CD4-positive, alpha-beta T cell treated with Interleukin-6 for 4 hours (primary cell): Measurements from ENCODE around the gene SYN1.
A peak's percentile ranks its signal among the peaks of the same experiment; 100 is the strongest.
"Not testable (repeated sequence)": the region's sequence is repeated elsewhere in the genome, so short reads cannot be mapped to it uniquely, and the experiment has no call there.

Experiments used
- DNase-seq: peaks from one replicate; pipeline ENCODE4 v3.0.0-alpha.2; 2020; ENCODE audit warnings: mixed read lengths

SYN1 gene

DNA sequence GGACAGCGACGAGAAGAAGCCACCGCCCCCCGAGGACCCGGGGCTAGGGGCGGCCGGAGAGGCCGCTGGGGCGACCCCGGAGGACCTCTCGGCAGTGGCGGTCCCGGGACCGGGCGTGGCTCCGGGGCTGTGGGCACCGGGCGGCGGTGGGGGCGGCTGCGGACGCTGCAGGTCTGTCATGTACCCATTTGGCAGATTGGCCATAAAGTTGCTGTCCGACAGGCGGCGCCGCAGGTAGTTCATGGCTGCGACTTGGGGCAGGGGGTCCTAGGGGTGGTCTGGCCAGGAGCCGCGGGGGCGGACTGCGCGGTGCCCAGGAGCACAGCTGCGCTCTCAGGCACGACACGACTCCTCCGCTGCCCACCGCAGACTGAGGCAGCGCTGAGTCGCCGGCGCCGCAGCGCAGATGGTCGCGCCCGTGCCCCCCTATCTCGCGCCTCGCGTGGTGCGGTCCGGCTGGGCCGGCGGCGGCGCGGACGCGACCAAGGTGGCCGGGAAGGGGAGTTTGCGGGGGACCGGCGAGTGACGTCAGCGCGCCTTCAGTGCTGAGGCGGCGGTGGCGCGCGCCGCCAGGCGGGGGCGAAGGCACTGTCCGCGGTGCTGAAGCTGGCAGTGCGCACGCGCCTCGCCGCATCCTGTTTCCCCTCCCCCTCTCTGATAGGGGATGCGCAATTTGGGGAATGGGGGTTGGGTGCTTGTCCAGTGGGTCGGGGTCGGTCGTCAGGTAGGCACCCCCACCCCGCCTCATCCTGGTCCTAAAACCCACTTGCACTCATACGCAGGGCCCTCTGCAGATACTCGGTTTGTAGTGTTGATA lies at the start of gene SYN1:
Gene SYN1, minus strand, starts transcription at position 372 of the 817 bp plus-strand sequence. Its CDS starts 129 bp downstream, at position 243.
- DNase-seq, result peak; percentile 83

- DNase-seq, result not testable (repeated sequence)
Observed at GRCh38 chrX:47665797-47666196, 46.1 kb upstream of the SYN1 start.

- no peak for DNase-seq
Observed at GRCh38 chrX:47664737-47665136, 45.1 kb upstream of the SYN1 start.

- DNase-seq, result no peak
Observed at GRCh38 chrX:47662144-47662657, 42.5 kb upstream of the SYN1 start.

DNA sequence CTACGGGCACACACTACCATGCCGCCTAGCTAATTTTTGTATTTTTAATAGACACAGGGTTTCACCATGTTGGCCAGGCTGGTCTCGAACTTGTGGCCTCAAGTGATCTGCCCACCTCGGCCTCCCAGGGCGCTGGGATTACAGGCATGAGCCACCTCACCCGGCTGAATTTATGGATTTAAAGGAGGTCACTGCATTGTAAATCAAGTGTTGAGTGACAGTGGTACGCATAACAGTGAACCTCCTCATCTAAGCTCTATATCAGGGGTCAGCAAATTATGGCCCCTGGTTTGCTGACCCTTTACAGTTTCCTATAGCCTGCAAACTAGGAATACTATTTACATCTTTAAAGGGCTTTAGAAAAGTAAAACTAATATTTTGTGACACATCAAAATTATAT lies 41.9 kb upstream of the SYN1 start:
- DNase-seq, result no peak

DNA sequence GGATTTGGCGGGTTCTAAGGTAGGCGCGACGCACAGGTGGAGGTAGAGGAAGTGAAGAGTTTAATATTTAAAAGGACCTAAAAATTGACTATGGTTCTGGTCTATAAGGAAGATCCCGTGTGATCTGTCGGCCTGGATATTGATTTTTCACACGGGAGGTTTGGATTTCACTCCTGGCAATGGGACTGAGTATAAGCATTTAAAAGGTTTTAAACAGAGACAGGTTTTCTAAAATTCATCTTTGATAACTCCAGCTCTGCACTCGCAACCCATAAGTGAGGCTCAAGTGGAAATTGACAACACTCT lies 39.7 kb upstream of the SYN1 start:
- DNase-seq, result no peak

- peak; percentile 92 for DNase-seq
Observed at GRCh38 chrX:47658684-47659420, 39.2 kb upstream of the SYN1 start, which contains the start of gene UXT. Gene UXT (minus strand): TSS chrX:47659180. CDS start chrX:47658927, 253 bp downstream.

- no peak for DNase-seq
Observed at GRCh38 chrX:47658301-47658683, 38.6 kb upstream of the SYN1 start.

GRCh38 chrX:47651043-47651905 lies 31.6 kb upstream of the SYN1 start:
- DNase-seq, result no peak

DNA sequence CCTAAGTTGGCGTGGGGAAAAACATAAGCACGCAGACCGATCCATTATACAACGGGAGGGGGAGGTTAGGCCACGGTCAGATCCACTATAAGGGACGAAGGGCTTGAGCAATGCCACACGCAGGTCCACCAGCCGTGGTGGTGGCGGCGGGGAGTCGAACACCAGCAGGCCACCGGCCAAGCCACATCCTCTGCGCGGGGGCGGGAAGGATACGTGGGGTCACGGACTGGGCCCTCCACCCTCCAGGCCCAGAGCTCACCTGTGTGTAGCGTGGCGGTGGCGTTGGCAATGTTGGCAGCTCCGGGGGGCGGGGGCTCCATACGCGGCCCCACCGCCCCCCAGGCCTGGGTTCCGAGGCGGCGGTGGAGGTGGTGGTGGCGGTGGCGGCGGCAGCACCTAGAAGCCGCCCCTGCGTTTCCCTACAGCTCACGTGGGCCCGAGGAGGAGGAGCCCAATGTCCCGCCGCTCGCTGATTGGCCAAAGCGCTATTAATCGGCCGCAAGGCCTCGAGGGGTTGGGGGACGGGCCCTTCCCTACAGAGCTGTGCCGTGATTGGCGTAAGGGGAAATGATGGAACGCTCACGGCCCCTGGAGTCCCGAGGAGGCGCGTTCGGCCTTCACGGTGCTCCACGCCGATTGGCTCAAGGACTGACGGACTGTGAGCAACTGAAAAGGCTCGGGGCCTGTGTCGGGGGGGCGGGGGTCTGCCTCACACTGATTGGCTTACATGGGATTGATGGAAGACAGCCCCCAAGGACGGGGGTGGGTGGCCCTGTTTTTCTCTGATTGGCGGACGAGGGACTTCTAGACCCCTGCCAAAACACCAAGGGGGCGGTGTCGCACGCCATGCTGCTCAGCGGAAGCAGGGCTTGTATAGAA lies 30.7 kb upstream of the SYN1 start, which contains the start of gene ELK1:
Gene ELK1, minus strand, starts transcription at position 400 of the 879 bp plus-strand sequence. CDS start 9,122 bp downstream, outside the sequence.
- peak; percentile 91 for DNase-seq

DNA sequence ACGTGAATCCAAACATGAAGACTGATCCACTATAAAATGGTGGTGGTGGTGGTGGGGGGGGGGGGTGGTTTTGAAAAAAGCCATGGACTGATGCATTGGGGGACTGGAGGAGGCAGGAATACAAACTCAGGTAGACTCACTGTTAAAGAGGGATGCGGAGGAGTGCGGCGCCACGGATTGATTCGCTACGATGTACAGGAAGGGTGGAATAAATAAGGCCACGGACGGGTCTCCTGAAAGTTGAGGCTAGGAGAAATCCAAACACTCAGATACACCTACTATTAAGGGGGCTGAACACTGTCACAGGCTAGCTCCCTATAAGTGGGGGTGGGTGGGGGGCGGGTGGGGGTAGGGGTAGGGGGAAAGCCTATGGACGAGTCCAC lies 30.1 kb upstream of the SYN1 start:
- DNase-seq, result no peak

GRCh38 chrX:47649271-47649670 lies 29.6 kb upstream of the SYN1 start:
- DNase-seq, result no peak

DNA sequence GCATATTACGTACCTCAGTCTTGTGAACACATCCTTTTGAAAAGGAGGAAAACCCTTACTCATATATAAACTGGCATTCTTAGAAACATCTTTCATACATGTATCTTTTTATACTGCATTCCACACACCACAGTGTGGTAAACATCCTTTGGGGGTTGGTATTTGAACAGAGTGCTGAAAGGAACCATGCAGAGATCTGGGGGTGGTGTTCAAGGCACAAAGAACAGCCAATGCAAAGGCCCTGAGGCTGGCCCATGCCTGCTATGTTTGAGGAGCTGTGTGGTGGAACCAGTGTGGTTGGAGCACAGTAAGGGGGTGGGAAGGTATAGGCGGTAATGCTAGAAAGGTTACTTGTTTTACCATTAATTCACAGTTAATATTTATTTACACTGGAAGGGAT lies 28.7 kb upstream of the SYN1 start:
- no peak for DNase-seq

- DNase-seq, result no peak
Observed at GRCh38 chrX:47646636-47647035, 27.0 kb upstream of the SYN1 start.

- DNase-seq, result no peak
Observed at GRCh38 chrX:47645530-47645929, 25.9 kb upstream of the SYN1 start.

- no peak for DNase-seq
Observed at GRCh38 chrX:47644557-47645091, 25.0 kb upstream of the SYN1 start.

DNA sequence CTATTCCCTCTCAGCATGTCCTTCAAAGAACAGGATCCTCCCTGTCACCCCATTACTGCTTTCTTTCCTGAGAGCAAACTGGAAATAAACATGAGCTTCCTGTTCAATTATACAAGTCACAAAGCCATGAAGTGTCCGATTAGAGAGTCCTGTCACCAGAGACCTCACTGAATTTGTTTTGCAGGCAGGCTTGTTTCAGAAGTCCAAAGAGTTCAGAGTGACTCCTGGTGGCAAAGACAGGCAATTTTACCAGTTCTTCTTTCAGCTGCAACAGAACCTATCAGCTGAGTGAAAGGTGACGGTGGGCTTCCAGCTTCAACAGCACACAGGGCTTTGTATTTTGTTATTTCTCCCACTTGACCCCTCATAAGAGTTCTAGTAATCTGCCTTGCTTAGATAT lies 24.3 kb upstream of the SYN1 start:
- DNase-seq, result peak; percentile 17

GRCh38 chrX:47638816-47639215 lies 19.2 kb upstream of the SYN1 start:
- no peak for DNase-seq

DNA sequence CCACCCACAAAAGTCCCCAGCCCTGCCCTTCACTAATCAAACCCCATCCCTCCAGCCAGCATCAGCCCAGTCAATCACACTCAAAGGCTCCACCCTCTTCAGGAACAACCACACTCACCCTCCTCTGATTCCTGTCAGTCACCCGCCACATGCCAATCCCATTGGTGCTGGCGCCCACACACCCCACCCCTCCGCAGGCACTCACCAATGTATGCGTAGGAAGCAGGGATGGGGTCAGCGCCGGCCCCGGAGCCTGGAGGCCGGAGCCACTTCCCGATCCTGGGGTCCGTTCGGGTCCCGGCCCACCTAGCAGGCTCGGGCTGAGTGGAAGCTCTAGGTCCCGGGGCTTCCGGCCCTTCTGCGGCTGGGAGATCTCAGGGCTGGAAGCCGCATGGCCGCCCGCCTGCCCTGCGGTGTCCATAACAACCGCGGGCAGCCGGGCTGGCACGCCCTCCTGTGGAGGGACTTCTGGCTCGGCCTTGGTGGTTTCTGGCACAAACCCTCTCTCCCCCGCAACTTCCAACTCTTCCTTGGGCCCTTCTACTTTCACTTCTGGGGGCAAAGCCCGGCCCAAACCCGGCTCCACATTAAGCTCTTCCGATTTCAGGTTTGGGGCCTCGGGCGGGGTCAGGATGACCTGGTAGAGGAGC lies 18.0 kb upstream of the SYN1 start:
- DNase-seq, result peak; percentile 61

DNA sequence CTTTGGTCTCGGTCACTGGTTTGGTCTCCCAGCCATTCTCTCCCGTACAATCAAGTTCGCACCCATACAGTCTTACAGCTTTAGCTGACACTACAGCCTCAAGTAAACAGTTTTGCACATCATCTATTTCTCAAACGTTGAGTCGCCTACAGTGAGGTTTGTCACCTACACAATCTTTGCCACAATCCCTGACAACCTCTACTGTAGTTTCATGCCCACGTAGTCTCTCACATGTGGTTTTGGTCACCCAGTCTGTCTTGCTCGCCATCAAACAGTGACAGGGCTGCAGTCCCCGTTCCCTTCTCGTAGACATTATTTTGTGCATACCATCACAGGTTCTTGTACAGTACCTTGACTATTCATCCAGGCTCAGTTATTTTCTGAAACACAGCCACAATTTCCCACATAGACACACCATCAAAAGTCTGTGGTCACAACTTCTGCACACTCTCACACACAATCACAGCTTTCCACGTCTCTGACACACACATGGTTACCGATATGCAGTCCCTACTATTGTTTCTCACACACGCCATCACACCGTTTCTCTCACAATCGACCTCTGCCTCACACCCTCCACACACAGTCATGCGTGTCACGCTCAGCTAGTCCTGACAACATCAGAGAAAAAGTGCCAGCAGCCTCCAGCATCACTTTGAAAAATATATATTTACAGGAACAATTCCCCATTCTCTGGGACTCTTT lies 15.4 kb upstream of the SYN1 start:
- no peak for DNase-seq
